ENCODE results near the gene ZNF688. TPM values are rescaled to one million over a fixed set of nuclear protein-coding genes. Genes with fewer than 3 reads are reported as not detected.
A peak's percentile ranks its signal among the peaks of the same experiment; 100 is the strongest.

Gene ZNF688
- total and polyA plus RNA-seq, 2 of the 13 experiments (the other 11 are each of a cell fraction or from before 2014, with no cell fraction given): 2.4 to 5.4 TPM

GRCh38 chr16:30558789-30559377 lies 12.6 kb downstream of the ZNF688 start (continued):
- TF ChIP-seq, protein P1, sequence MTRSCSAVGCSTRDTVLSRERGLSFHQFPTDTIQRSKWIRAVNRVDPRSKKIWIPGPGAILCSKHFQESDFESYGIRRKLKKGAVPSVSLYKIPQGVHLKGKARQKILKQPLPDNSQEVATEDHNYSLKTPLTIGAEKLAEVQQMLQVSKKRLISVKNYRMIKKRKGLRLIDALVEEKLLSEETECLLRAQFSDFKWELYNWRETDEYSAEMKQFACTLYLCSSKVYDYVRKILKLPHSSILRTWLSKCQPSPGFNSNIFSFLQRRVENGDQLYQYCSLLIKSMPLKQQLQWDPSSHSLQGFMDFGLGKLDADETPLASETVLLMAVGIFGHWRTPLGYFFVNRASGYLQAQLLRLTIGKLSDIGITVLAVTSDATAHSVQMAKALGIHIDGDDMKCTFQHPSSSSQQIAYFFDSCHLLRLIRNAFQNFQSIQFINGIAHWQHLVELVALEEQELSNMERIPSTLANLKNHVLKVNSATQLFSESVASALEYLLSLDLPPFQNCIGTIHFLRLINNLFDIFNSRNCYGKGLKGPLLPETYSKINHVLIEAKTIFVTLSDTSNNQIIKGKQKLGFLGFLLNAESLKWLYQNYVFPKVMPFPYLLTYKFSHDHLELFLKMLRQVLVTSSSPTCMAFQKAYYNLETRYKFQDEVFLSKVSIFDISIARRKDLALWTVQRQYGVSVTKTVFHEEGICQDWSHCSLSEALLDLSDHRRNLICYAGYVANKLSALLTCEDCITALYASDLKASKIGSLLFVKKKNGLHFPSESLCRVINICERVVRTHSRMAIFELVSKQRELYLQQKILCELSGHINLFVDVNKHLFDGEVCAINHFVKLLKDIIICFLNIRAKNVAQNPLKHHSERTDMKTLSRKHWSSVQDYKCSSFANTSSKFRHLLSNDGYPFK (CRISPR knock-in tag; IDR thresholded peaks at IDR 0.05; ENCODE audit: borderline replicate concordance): no peak
- TF ChIP-seq ZNF543 (CRISPR knock-in tag; IDR thresholded peaks at IDR 0.05): no peak
- TF ChIP-seq, protein P2, sequence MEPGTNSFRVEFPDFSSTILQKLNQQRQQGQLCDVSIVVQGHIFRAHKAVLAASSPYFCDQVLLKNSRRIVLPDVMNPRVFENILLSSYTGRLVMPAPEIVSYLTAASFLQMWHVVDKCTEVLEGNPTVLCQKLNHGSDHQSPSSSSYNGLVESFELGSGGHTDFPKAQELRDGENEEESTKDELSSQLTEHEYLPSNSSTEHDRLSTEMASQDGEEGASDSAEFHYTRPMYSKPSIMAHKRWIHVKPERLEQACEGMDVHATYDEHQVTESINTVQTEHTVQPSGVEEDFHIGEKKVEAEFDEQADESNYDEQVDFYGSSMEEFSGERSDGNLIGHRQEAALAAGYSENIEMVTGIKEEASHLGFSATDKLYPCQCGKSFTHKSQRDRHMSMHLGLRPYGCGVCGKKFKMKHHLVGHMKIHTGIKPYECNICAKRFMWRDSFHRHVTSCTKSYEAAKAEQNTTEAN (CRISPR knock-in tag; conservative IDR thresholded peaks at IDR 0.05): no peak; the same call in 1 of the 2 replicates
- no peak for TF ChIP-seq PRDM10 (CRISPR knock-in tag; IDR thresholded peaks at IDR 0.05; ENCODE audit: low read depth)
- peak; percentile 16; the same call in 1 of the 2 replicates for TF ChIP-seq AKAP8 (CRISPR knock-in tag; IDR thresholded peaks at IDR 0.05)
- no peak for TF ChIP-seq NAIF1 (CRISPR knock-in tag; IDR thresholded peaks at IDR 0.05; ENCODE audit: borderline replicate concordance)
- TF ChIP-seq LRRFIP1 (CRISPR knock-in tag; conservative IDR thresholded peaks at IDR 0.05): no peak
- TF ChIP-seq, protein P3, sequence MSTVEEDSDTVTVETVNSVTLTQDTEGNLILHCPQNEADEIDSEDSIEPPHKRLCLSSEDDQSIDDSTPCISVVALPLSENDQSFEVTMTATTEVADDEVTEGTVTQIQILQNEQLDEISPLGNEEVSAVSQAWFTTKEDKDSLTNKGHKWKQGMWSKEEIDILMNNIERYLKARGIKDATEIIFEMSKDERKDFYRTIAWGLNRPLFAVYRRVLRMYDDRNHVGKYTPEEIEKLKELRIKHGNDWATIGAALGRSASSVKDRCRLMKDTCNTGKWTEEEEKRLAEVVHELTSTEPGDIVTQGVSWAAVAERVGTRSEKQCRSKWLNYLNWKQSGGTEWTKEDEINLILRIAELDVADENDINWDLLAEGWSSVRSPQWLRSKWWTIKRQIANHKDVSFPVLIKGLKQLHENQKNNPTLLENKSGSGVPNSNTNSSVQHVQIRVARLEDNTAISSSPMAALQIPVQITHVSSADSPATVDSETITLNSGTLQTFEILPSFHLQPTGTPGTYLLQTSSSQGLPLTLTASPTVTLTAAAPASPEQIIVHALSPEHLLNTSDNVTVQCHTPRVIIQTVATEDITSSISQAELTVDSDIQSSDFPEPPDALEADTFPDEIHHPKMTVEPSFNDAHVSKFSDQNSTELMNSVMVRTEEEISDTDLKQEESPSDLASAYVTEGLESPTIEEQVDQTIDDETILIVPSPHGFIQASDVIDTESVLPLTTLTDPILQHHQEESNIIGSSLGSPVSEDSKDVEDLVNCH (CRISPR knock-in tag; IDR thresholded peaks at IDR 0.05): no peak
- TF ChIP-seq ZNF276 (CRISPR knock-in tag; IDR thresholded peaks at IDR 0.05; ENCODE audit: low read depth): no peak
- no peak for TF ChIP-seq ZNF30 (CRISPR knock-in tag; IDR thresholded peaks at IDR 0.05)
- TF ChIP-seq ZNF563 (CRISPR knock-in tag; IDR thresholded peaks at IDR 0.05): peak; percentile 43; the same call in 1 of the 2 replicates
- no peak for TF ChIP-seq ZNF260 (CRISPR knock-in tag; IDR thresholded peaks at IDR 0.05; ENCODE audit: borderline replicate concordance, low read depth)
- TF ChIP-seq ZNF501 (CRISPR knock-in tag; IDR thresholded peaks at IDR 0.05): no peak

All from HepG2 (cell line).